Stimulated activated CD4-positive, alpha-beta T cell treated with anti-CD3 and anti-CD28 coated beads, Interleukin-1b, Interleukin-23, amount 100 ng/mL, for 48 hours (primary cell): ENCODE data around the gene TMCO6.
A peak's percentile ranks its signal among the peaks of the same experiment; 100 is the strongest.
"Not testable (repeated sequence)": the region's sequence is repeated elsewhere in the genome, so short reads cannot be mapped to it uniquely, and the experiment has no call there.

Source experiments
- DNase-seq: peaks from one replicate; pipeline ENCODE4 v3.0.0-alpha.2; 2020

TMCO6 gene

GRCh38 chr5:140631036-140631417 is 8.2 kb upstream of the TMCO6 start:
- DNase-seq = no peak

GRCh38 chr5:140631831-140632365 is 7.4 kb upstream of the TMCO6 start:
- peak; percentile 26 for DNase-seq

GRCh38 chr5:140632366-140633020 is 6.8 kb upstream of the TMCO6 start:
- peak; percentile 47 for DNase-seq

GRCh38 chr5:140633021-140633471 is 6.2 kb upstream of the TMCO6 start, which contains the start of gene CD14:
Gene CD14, minus strand, starts transcription at chr5:140633175. Its CDS starts 104 bp downstream, at chr5:140633071.
- DNase-seq = no peak

GRCh38 chr5:140633501-140633900 is 5.8 kb upstream of the TMCO6 start:
- DNase-seq = no peak

DNA sequence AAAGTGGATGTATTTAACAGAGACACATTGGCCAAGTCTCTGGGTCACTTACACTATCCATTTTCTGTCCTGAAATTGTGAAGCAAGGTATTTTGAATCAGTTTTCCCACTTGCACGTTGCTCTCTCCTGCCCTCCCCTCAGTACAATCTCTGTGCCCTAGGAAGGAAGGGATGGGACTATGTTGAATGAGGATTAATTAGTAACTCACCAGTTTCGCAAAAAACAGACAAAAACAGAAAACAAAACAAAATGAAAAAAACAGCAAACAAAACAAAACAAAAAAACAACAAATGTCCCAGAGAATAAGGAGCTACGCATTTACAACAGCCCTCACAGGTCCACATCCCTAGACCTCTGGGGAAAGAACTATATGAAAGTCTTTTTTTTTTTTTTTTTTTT is 5.1 kb upstream of the TMCO6 start:
- no peak for DNase-seq

- DNase-seq = peak; percentile 21
Measured at GRCh38 chr5:140635291-140636257, 3.7 kb upstream of the TMCO6 start.

- DNase-seq = no peak
Measured at GRCh38 chr5:140637371-140638100, 1.7 kb upstream of the TMCO6 start.

DNA sequence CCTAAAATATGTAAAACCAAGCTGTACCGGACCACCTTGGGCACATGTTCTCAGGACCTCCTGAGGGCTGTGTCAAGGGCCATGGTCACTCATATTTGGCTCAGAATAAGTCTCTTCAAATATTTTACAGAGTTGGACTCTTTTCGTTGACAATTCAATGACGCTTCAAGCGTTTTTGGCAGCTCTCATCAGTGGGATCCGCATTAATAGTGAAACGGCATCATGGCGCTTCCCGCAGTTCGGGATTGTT is 428 bp upstream of the TMCO6 start:
- DNase-seq = not testable (repeated sequence)

DNA sequence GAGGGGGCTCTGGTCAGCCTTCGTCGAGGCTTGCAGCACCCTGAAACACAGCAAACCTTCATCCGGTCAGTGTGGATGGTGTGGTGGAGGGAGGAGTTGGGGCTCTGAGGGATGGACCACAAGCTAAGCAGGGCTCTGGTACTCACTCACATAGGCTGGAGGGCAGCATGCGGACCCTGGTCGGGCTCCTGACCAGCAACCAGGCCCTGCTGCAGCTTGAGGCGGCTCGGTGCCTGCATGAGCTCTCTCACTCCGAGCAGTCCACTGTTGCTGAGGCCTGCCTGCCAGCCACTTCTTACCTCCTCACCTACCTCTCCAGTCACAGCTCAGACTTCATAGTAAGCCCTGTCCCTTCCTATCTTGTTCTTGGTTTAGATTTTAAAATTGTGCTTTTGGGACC is 2.5 kb downstream of the TMCO6 start:
- no peak for DNase-seq

GRCh38 chr5:140642718-140643117 is 3.5 kb downstream of the TMCO6 start:
- DNase-seq = no peak

- DNase-seq = no peak
Measured at GRCh38 chr5:140647042-140647419, 7.8 kb downstream of the TMCO6 start.

- no peak for DNase-seq
Measured at GRCh38 chr5:140658870-140659269, 19.6 kb downstream of the TMCO6 start.

DNA sequence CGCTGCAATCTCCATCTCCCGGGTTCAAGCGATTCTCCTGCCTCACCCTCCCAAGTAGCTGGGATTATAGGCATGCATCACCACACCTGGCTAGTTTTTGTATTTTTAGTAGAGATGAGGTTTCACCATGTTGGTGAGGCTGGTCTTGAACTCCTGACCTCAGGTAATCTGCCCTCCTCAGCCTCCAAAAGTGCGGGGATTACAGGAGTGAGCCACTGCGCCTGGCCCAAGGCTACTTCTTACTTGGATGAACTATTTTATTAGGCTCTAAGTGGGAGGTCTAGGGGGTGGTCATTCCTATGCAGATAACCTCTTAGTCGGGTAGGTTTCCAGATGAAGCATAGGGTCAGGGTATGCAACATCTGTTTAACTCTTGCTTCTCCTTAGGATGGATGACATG is 21.1 kb downstream of the TMCO6 start:
- DNase-seq = not testable (repeated sequence)

GRCh38 chr5:140664030-140664358 is 24.7 kb downstream of the TMCO6 start:
- no peak for DNase-seq

DNA sequence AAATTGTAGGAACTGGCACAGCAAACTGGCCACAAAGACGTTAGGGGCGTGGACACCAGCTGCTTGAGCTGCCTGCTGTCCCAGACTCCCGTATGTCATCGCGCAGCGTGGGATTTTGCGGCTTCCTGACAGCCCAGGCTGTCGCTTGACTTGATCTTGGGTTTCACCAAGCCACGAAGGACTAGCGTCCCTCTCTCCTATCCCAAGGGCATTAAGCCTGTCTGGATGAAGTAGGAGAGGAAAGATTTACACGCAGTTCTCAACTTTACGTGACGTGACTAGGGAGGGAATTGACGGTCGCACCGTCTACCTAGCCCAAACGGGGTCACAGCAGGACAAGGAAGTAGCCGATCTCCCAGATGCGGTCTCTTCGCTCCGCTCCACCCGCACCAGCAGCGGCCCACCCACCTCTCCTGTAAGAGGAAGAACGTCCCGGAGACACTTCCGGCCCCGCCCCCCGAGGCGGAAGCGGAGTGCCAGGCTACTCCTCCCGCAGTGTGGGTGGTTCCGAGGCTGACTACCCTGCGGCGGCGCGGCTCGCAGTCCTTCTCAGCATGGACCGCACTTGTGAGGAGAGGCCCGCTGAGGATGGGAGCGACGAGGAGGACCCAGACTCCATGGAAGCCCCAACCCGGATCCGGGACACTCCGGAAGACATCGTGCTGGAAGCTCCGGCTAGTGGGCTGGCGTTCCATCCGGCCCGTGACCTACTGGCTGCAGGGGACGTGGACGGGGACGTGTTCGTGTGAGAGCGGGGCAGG is 25.3 kb downstream of the TMCO6 start, which contains the start of gene WDR55:
TSS of gene WDR55 (plus strand) at position 546 of the 761 bp plus-strand sequence. CDS start at position 555, 9 bp downstream.
- peak; percentile 97 for DNase-seq

DNA sequence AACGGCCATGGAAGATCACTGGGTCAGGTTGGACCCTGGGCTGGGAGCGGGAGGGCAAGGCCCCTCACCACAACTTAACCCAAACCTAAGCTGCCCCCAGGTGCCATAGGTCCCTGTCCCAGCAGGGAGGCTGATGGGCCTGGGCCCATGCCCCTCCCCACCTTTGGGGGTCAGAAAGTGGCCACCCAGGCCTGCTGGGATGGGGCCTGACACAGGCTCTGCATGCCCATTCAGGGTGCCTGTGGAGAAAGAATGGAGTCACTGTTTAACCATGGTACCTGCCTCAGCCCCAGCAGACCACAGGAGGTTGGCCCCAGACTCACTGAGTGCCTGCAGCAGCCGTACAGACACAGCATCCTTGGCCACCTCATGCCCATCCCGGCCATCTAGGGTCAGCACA is 31.8 kb downstream of the TMCO6 start:
- DNase-seq = not testable (repeated sequence)

DNA sequence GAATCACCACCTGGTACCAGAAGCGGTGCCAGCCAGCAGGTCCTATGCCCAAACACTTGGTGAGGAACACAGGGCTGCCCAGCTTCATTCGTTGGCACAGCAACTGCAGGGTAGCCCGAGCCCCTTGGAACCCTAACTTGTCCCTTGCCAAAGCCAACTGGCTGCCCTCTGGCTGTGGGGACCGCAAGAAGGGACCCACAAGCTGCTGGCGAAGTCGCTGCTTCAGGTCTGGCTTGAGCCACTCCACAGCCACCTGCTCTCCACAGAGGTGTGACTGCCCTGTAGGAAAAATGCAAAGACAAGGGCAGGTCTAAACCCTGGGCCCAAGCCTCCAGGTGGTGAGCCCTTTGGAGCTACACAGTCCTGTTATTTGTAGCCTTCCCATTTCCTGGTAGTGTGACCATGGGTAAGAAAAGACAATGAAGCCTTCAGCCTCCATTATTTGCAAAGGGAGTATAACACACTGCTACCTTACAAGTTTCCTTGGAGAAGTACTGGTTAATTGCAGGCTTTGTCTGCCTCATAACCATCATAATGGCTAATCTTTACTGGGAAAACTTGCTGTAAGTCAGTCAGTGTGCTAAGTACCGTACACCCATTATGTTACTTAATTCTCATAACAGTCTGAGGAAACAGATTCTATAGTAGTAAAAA is 32.3 kb downstream of the TMCO6 start:
- DNase-seq = no peak

- no peak for DNase-seq
Measured at GRCh38 chr5:140672455-140673186, 33.4 kb downstream of the TMCO6 start.

GRCh38 chr5:140673187-140673976 is 34.1 kb downstream of the TMCO6 start, which contains the start of gene DND1:
Gene DND1, minus strand, starts transcription at chr5:140673576. Its CDS starts 34 bp downstream, at chr5:140673542.
- no peak for DNase-seq
